RWPE1 (cell line): Measurements from ENCODE around the gene KIDINS220.

Experiments used
- CTCF ChIA-PET: fragments of 350-600 bp; sonication (Branson Sonifier 250); formaldehyde crosslinking; extraction: SDS; loops from one replicate; lab custom pipeline; 2021; lab: Yijun Ruan, JAX
- POLR2A ChIA-PET: fragments of 400-600 bp; formaldehyde crosslinking; extraction: SDS; loops from one replicate; lab custom pipeline; 2020; ENCODE audit warnings: antibody characterized with exemption; ENCODE audit not compliant: low non-redundant PET; lab: Yijun Ruan, JAX
- DNase-seq: peaks from one replicate; pipeline ENCODE4 v3.0.0; 2012; ENCODE audit warnings: low spot score
- H3K27ac ChIP-seq: fragments of 450-650 bp; 2 replicates; pipeline ENCODE4 v1.5.1; 2017
- TF ChIP-seq, protein P1 (sequence below): fragments of 450-650 bp; conservative IDR thresholded peaks from 2 replicates; pipeline ENCODE4 v1.5.1; 2017; ENCODE audit warnings: low read depth, mild to moderate bottlenecking

Gene KIDINS220

DNA sequence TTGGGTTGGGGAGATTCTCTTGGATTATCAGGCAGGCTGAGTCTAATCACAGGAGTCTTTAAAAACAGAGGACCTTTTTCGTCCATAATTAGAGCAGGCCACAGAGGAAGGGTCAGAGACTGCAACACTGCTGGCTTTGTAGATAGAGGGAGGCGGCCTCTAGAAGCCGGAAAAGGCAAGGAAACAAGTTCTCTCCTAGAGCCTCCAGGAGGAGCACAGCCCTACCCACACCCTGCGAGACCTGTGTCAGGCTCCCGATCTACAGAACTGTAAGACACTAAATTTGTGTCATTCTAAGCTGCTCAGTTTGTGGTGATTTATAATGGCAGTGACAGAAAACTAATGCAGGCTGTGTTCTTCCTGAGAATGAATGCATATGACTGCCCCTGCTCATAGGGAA, 140.2 kb downstream of the KIDINS220 start:
- H3K27ac ChIP-seq = no peak overlapping the region
- ChIA-PET POLR2A (no interaction called here), CTCF (interaction anchor here (0.6 kb wide), 1 partner anchor 431 kb away, joined by 4 read pairs; no protein-coding TSS in a partner anchor)
- TF ChIP-seq, protein P1, sequence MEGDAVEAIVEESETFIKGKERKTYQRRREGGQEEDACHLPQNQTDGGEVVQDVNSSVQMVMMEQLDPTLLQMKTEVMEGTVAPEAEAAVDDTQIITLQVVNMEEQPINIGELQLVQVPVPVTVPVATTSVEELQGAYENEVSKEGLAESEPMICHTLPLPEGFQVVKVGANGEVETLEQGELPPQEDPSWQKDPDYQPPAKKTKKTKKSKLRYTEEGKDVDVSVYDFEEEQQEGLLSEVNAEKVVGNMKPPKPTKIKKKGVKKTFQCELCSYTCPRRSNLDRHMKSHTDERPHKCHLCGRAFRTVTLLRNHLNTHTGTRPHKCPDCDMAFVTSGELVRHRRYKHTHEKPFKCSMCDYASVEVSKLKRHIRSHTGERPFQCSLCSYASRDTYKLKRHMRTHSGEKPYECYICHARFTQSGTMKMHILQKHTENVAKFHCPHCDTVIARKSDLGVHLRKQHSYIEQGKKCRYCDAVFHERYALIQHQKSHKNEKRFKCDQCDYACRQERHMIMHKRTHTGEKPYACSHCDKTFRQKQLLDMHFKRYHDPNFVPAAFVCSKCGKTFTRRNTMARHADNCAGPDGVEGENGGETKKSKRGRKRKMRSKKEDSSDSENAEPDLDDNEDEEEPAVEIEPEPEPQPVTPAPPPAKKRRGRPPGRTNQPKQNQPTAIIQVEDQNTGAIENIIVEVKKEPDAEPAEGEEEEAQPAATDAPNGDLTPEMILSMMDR = no peak
- no peak for DNase-seq

DNA sequence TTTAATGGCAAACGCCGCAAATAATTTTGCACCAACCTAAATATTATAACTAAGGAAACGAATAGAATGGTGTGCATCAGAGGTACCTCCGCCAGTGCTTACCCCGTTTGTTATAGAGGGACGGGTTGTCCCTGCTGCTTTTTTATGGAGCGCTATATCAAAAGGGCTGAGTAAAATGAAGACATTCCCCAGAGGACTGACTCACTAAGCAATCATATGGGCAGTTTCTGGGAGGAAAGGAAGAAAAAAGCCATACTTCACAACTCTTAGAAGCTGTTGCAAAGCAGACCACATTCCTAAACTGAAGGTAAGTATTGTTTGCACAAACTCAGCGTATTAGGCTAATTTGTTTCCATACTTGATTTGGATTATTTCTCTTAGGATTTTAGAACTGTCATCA, 142.7 kb downstream of the KIDINS220 start:
- no peak overlapping the region for H3K27ac ChIP-seq
- DNase-seq = no peak
- POLR2A ChIA-PET = no interaction called here
- TF ChIP-seq, protein P1 = no peak
- CTCF ChIA-PET = no interaction called here

DNA sequence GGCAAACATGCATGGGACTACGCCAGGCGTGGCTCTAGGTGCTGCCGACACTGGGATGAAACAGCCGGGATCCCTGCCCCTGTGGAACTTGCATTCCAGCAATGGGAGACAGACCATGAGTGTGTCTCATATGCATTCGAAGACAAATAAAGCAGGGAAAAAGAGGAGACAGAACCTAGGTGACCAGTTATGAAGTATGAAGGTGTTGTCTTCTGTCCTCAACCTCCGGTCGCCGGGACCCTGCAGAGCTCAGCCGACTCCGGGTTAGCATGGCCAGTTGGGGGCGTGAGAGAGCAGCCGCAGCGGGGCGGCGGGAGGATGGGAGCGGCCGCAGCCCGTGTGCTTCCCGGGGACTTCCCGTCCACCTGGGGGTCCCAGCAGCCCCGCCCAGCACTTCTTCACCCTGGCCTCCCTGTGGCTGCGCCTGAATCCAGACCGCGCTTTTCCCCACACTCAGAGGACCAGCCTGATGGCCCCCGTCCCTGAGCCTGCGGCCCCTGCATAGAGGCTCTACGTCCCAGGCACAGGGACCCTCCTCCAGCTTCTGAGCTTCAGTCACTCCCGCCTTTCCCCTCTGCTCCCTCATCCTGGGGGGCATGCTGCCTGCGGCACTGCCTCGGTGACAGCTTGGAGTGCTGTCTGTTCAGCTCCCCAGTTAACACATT, 144.1 kb downstream of the KIDINS220 start:
- ChIA-PET CTCF (interaction anchor here (0.6 to 1.4 kb wide), 3 partner anchors 508 to 1266 kb away, joined by 3 read pairs; no protein-coding TSS in a partner anchor), POLR2A (no interaction called here)
- H3K27ac ChIP-seq = no peak overlapping the region
- TF ChIP-seq, protein P1 = peak; percentile 26; the same call in 1 of the 2 replicates
- no peak for DNase-seq

DNA sequence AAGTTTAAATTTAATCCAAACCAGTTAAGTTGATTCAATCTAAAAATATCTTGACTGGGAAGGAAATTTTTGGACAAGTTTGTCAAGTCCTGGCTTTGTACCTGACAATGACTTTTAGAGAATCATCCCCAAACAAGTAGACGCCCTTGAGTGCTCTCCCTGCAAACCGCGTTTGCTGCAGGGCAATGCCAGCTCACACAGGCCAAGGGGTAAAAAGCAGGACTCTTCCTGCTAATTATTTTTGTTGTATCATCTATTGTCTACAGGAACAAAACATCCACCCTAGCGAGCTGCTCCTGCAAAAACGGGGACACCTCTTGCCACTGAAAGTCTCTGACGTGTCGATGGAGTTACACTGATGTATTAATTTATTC, 144.6 kb downstream of the KIDINS220 start:
- CTCF ChIA-PET = interaction anchor here (0.5 to 1.4 kb wide), 4 partner anchors 508 to 1300 kb away, joined by 3 to 5 read pairs (median 3); no protein-coding TSS in a partner anchor
- TF ChIP-seq, protein P1 = no peak

GRCh38 chr2:8691859-8692437, 145.5 kb downstream of the KIDINS220 start:
- TF ChIP-seq, protein P1 = no peak
- ChIA-PET CTCF (interaction anchor here (1.4 kb wide), 1 partner anchor 1265 kb away, joined by 3 read pairs; no protein-coding TSS in a partner anchor), POLR2A (no interaction called here)
- no peak overlapping the region for H3K27ac ChIP-seq
- no peak for DNase-seq

More for the DNA sequence above, 144.6 kb downstream of the KIDINS220 start:
- no peak for DNase-seq
- H3K27ac ChIP-seq = no peak overlapping the region
- POLR2A ChIA-PET = no interaction called here

- POLR2A ChIA-PET = no interaction called here
- TF ChIP-seq, protein P1 = peak; percentile 98
- CTCF ChIA-PET = no interaction called here
- H3K27ac ChIP-seq = no peak overlapping the region
- DNase-seq = peak; percentile 59
Measured at GRCh38 chr2:8685697-8686358, 151.6 kb downstream of the KIDINS220 start.
